Endothelial cell of umbilical vein (primary cell): ENCODE measurements around the gene PLAC8.
"Not testable (repeated sequence)": the region's sequence is repeated elsewhere in the genome, so short reads cannot be mapped to it uniquely, and the experiment has no call there.

Experiments
- CTCF ChIP-seq, 2 donors: IDR thresholded peaks; 1 replicate in 1 of 2; 2 replicates in 1 of 2; pipeline ENCODE4 v1.5.1; 2011; ENCODE audit warnings: low read length in 2 of 2, mild to moderate bottlenecking in 2 of 2, moderate library complexity in 2 of 2, control low read depth in 1 of 2, inconsistent platforms in 1 of 2, low read depth in 1 of 2; ENCODE audit not compliant: insufficient read depth in 1 of 2; ENCODE audit errors: extremely low read depth in 1 of 2
- EZH2 ChIP-seq: IDR thresholded peaks from 2 replicates; pipeline ENCODE4 v1.6.1; 2012; ENCODE audit warnings: borderline replicate concordance, low read depth, mild to moderate bottlenecking, moderate library complexity, low read length, inconsistent platforms; ENCODE audit not compliant: severe bottlenecking
- FOS ChIP-seq: IDR thresholded peaks from 2 replicates; pipeline ENCODE4 v1.6.1; 2011; ENCODE audit warnings: mild to moderate bottlenecking, low read length, moderate library complexity, borderline replicate concordance; ENCODE audit not compliant: insufficient read depth
- JUN ChIP-seq: IDR thresholded peaks from 2 replicates; pipeline ENCODE4 v1.6.1; 2011; ENCODE audit warnings: borderline replicate concordance, low read depth; ENCODE audit not compliant: insufficient read length, insufficient read depth
- MAX ChIP-seq: IDR thresholded peaks from 2 replicates; pipeline ENCODE4 v1.6.1; 2011; ENCODE audit not compliant: insufficient read depth, insufficient read length
- POLR2A ChIP-seq: IDR thresholded peaks from 2 replicates; pipeline ENCODE4 v1.6.1; 2012; ENCODE audit warnings: low read depth, mild to moderate bottlenecking, control low read depth, low read length
- POLR2AphosphoS5 ChIP-seq: IDR thresholded peaks from 2 replicates; pipeline ENCODE4 v1.6.1; 2012; ENCODE audit warnings: low read depth, mild to moderate bottlenecking, control low read depth, low read length, moderate library complexity; ENCODE audit not compliant: insufficient read depth

- not testable (repeated sequence) for TF ChIP-seq CTCF (IDR thresholded peaks at IDR 0.05; ENCODE audit: extremely low read depth in 1 of 2, insufficient read depth in 1 of 2, low read depth in 1 of 2, low read length in 2 of 2); POLR2A; POLR2AphosphoS5; EZH2; FOS; JUN; MAX
These were observed 29.6 kb downstream of the PLAC8 start for GRCh38 chr4:83084956-83085355.
